GM12878 (cell line): ENCODE data around the gene SLC6A15. TPM values are rescaled to one million over a fixed set of nuclear protein-coding genes. Genes with fewer than 3 reads are reported as not detected.

Experiments
- ATAC-seq: fragments of 200-7000 bp; cut with Tn5 transposase; 3 replicates; pipeline ENCODE4 v1.9.1; 2020; ENCODE audit warnings: mild to moderate bottlenecking, moderate library complexity
- BruUV-seq: library from RNA; stranded (reverse); fragments of 400-500 nt; replicated peaks from 2 replicates; lab custom pipeline; 2021; lab: Mats Ljungman, UMichigan
- CTCF ChIA-PET: fragments of 300-600 bp; sonication (Branson Sonifier 250); formaldehyde crosslinking; extraction: SDS; loops from one replicate; lab custom pipeline; 2021; ENCODE audit warnings: inconsistent platforms; lab: Yijun Ruan, JAX
- POLR2A ChIA-PET: fragments of 350-600 bp; formaldehyde crosslinking; extraction: SDS; loops from one replicate; lab custom pipeline; 2021; ENCODE audit warnings: inconsistent platforms; lab: Charles Lee
- RAD21 ChIA-PET: fragments of 300-600 bp; sonication (Branson Sonifier 250); formaldehyde crosslinking; loops from one replicate; lab custom pipeline; 2023; ENCODE audit warnings: antibody characterized with exemption; ENCODE audit not compliant: unreplicated experiment; lab: Charles Lee
- SMC1A ChIA-PET: fragments of 300-600 bp; sonication (Branson Sonifier 250); formaldehyde crosslinking; loops from one replicate; lab custom pipeline; 2023; ENCODE audit not compliant: unreplicated experiment, uncharacterized antibody; lab: Charles Lee
- DNase-seq: peaks from one replicate; pipeline ENCODE4 v3.0.0-alpha.2; 2011; ENCODE audit warnings: low read depth, low spot score
- FAIRE-seq: peaks from 3 replicates; lab custom pipeline; 2011; peaks lifted over from hg19 to GRCh38; lab: Jason Lieb, UNC
- H2AFZ ChIP-seq: 2 replicates; pipeline ENCODE4 v1.6.0; 2011; ENCODE audit warnings: low read depth, low read length, control low read depth; ENCODE audit not compliant: control insufficient read depth
- H3K27ac ChIP-seq: 2 replicates; pipeline ENCODE4 v1.5.1; 2011; ENCODE audit warnings: control low read depth; ENCODE audit not compliant: control insufficient read depth, insufficient read depth
- H3K27me3 ChIP-seq, 2 experiments: replicated peaks in 1 of 2; 2 replicates each; pipeline versions ENCODE4 v1.6.0 to v1.6.1; 2011; ENCODE audit warnings: low read length in 1 of 2; ENCODE audit not compliant: control insufficient read depth in 2 of 2, insufficient read depth in 2 of 2
- H3K36me3 ChIP-seq, 2 experiments: 2 replicates each; pipeline ENCODE4 v1.5.1; 2011; ENCODE audit warnings: low read length in 1 of 2; ENCODE audit not compliant: control insufficient read depth in 2 of 2, insufficient read depth in 2 of 2
- H3K4me1 ChIP-seq: 2 replicates; pipeline ENCODE4 v1.6.1; 2011; ENCODE audit warnings: mild to moderate bottlenecking, low read length, moderate library complexity, mixed read lengths; ENCODE audit not compliant: control insufficient read depth, insufficient read depth
- H3K4me2 ChIP-seq: 2 replicates; pipeline ENCODE4 v1.6.0; 2011; ENCODE audit warnings: control low read depth; ENCODE audit not compliant: control insufficient read depth, insufficient read depth
- H3K4me3 ChIP-seq: fragments of 200-600 bp; sonication (generic); 2 replicates; pipeline ENCODE4 v1.5.1; 2016
- H3K79me2 ChIP-seq: 2 replicates; pipeline ENCODE4 v1.6.0; 2011; ENCODE audit warnings: low read length; ENCODE audit not compliant: control insufficient read depth, insufficient read depth
- H3K9ac ChIP-seq: 2 replicates; pipeline ENCODE4 v1.8.0; 2011; ENCODE audit warnings: low read length, control low read depth, mixed read lengths; ENCODE audit not compliant: control insufficient read depth, insufficient read depth
- H3K9me3 ChIP-seq: replicated peaks from 3 replicates; pipeline ENCODE4 v1.5.1; 2011; ENCODE audit warnings: mild to moderate bottlenecking, low read length; ENCODE audit not compliant: control insufficient read depth, insufficient read depth
- H4K20me1 ChIP-seq: 2 replicates; pipeline ENCODE4 v1.6.0; 2011; ENCODE audit not compliant: control insufficient read depth, insufficient read depth
- ATF7 ChIP-seq: fragments of 450-650 bp; IDR thresholded peaks from 2 replicates; pipeline ENCODE4 v1.6.1; 2016; ENCODE audit warnings: low read depth, mild to moderate bottlenecking
- HSF1 ChIP-seq: fragments of 150-350 bp; IDR thresholded peaks from 2 replicates; pipeline ENCODE4 v1.6.1; 2014; ENCODE audit warnings: mild to moderate bottlenecking, low read depth, low read length
- KLF5 ChIP-seq: fragments of 450-650 bp; IDR thresholded peaks from 2 replicates; pipeline ENCODE4 v1.6.1; 2014; ENCODE audit warnings: mild to moderate bottlenecking; ENCODE audit not compliant: partially characterized antibody
- NR2C2 ChIP-seq: IDR thresholded peaks from 2 replicates; pipeline ENCODE4 v1.6.1; 2011; ENCODE audit warnings: borderline replicate concordance, low read depth; ENCODE audit not compliant: control insufficient read depth, insufficient read length
- PKNOX1 ChIP-seq: fragments of 450-650 bp; IDR thresholded peaks from 2 replicates; pipeline ENCODE4 v1.6.1; 2016; ENCODE audit warnings: mild to moderate bottlenecking
- POLR2A ChIP-seq: IDR thresholded peaks from 2 replicates; pipeline ENCODE4 v1.6.1; 2011; ENCODE audit warnings: low read depth, mild to moderate bottlenecking, low read length
- RBBP5 ChIP-seq: fragments of 200-600 bp; sonication (generic); conservative IDR thresholded peaks from 2 replicates; pipeline ENCODE4 v1.6.1; 2016
- TCF12 ChIP-seq: IDR thresholded peaks from 2 replicates; pipeline ENCODE4 v1.6.1; 2011; ENCODE audit warnings: low read depth, mild to moderate bottlenecking, low read length
- ZBTB11 ChIP-seq: fragments of 450-650 bp; formaldehyde crosslinking; IDR thresholded peaks from 2 replicates; pipeline ENCODE4 v1.5.0; 2022; ENCODE audit warnings: mild to moderate bottlenecking, missing genetic modification characterization
- ZBTB4 ChIP-seq: fragments of 450-650 bp; formaldehyde crosslinking; IDR thresholded peaks from 2 replicates; pipeline ENCODE4 v1.4.0; 2022; ENCODE audit warnings: mild to moderate bottlenecking, moderate library complexity
- WGBS: methylation state at CpG from one replicate; pipeline ENCODE4 v1.1.6; 2016; ENCODE audit warnings: low lambda C conversion rate; ENCODE audit not compliant: insufficient replicate concordance, insufficient coverage; ENCODE audit errors: missing lambda C conversion rate; 5-methylcytosine and 5-hydroxymethylcytosine counted together
- in situ Hi-C: fragments of 300-500 bp; cut with MboI; formaldehyde crosslinking; loops from 9 replicates; pipeline ENCODE4 v1.14.3; 2018; ENCODE audit warnings: mixed read lengths
- intact Hi-C: fragments of 100-400 bp; cut with micrococcal nuclease; formaldehyde crosslinking; loops from one replicate; pipeline ENCODE4 v1.14.2; 2022; ENCODE audit not compliant: unreplicated experiment
- polyA plus RNA-seq, 11 experiments: library from polyadenylated mRNA; depleted of rRNA in 4 of 11; unstranded in 6 of 11; stranded (reverse) in 5 of 11; fragments of >200 nt; fragmentation: Nextera tagmentation in 4 of 11; fragmentation: Illumina TruSeq in 1 of 11; extraction: Ambion mirVana in 4 of 11; extraction: Trizol in 1 of 11; gene quantifications; 1 replicate in 1 of 11; 2 replicates in 10 of 11; pipeline versions ENCODE4 v1.2.1 to v1.2.3, GENCODE V29; 2011 to 2016; ENCODE audit warnings: inconsistent platforms in 2 of 11, missing spikeins in 2 of 11, low read depth in 1 of 11
- total RNA-seq, 4 experiments: library from RNA; depleted of rRNA in 3 of 4; stranded (reverse); fragments of >200 nt in 3 of 4; fragmentation: Illumina TruSeq in 1 of 4; extraction: Trizol in 1 of 4; gene quantifications; 2 replicates each; pipeline versions ENCODE4 v1.2.1 to v1.2.3, GENCODE V29; 2013 to 2021

The SLC6A15 gene
- total and polyA plus RNA-seq, 10 of the 15 experiments (the other 5 are each of a cell fraction or from before 2014, with no cell fraction given), result 0.04 TPM; not detected in 9

GRCh38 chr12:84841591-84841990, 71.0 kb downstream of the SLC6A15 start:
- intact Hi-C loops, result no loop called here
- no peak overlapping the region for H3K4me2 ChIP-seq
- ChIA-PET CTCF (interaction anchor here (1.0 to 1.3 kb wide), 4 partner anchors 11 to 190 kb away, joined by 3 to 5 read pairs (median 3); no protein-coding TSS in a partner anchor), POLR2A (no interaction called here), SMC1A (interaction anchor here (0.6 to 1.4 kb wide), 4 partner anchors 16 to 51 kb away, joined by 3 read pairs; no protein-coding TSS in a partner anchor), RAD21 (interaction anchor here (2.0 kb wide), 1 partner anchor 31 kb away, joined by 5 read pairs; no protein-coding TSS in a partner anchor)
- H3K36me3 ChIP-seq, result no peaks in the 10 kb centered on the region
- BruUV-seq, result no TSS peak
- no peaks in the 10 kb centered on the region for H3K79me2 ChIP-seq
- H3K9me3 ChIP-seq, result no peaks in the 10 kb centered on the region
- in situ Hi-C loops, result no loop called here
- ATAC-seq (no peak), DNase-seq (no peak), FAIRE-seq (no peak)
- 0% methylated on average over 1 of the region's 1 CpG for whole genome bisulfite sequencing
- no peak overlapping the region for H3K4me3 ChIP-seq
- no peak overlapping the region for H2AFZ ChIP-seq
- H3K27me3 ChIP-seq, result no peaks in the 10 kb centered on the region
- no peaks in the 10 kb centered on the region for H3K4me1 ChIP-seq
- TF ChIP-seq ZBTB4 (CRISPR knock-in tag), result no peak
- TF ChIP-seq HSF1, result no peak
- no peak for TF ChIP-seq NR2C2
- no peak for TF ChIP-seq ZBTB11 (CRISPR knock-in tag)
- TF ChIP-seq TCF12, result no peak
- no peak for TF ChIP-seq KLF5
- TF ChIP-seq PKNOX1, result no peak
- TF ChIP-seq ATF7, result no peak
- TF ChIP-seq RBBP5, result no peak
- no peak for TF ChIP-seq POLR2A
- H3K27ac ChIP-seq, result no peak overlapping the region
- no peak overlapping the region for H3K9ac ChIP-seq
- H4K20me1 ChIP-seq, result no peaks in the 10 kb centered on the region
